DOHH2 (cell line): Measurements from ENCODE around the gene ACTR6.

Source experiments
- H3F3A ChIP-seq: fragments of 200-600 bp; sonication (generic), shearing (Covaris generic); 2 replicates; pipeline ENCODE4 v1.6.0; 2016; ENCODE audit warnings: antibody characterized with exemption, mild to moderate bottlenecking; ENCODE audit not compliant: control insufficient read depth, insufficient read depth
- H3K27ac ChIP-seq: fragments of 200-600 bp; sonication (generic); 2 replicates; pipeline ENCODE4 v1.5.1; 2014; ENCODE audit warnings: low read depth, mild to moderate bottlenecking, low read length, moderate library complexity
- H3K27me3 ChIP-seq: fragments of 200-600 bp; sonication (generic); 2 replicates; pipeline ENCODE4 v1.6.1; 2014; ENCODE audit warnings: mild to moderate bottlenecking, low read length, mixed read lengths; ENCODE audit not compliant: control insufficient read depth
- H3K36me3 ChIP-seq: fragments of 200-600 bp; sonication (generic); 2 replicates; pipeline ENCODE4 v1.6.1; 2014; ENCODE audit warnings: mild to moderate bottlenecking, low read length, moderate library complexity, mixed read lengths; ENCODE audit not compliant: control insufficient read depth
- H3K4me1 ChIP-seq: fragments of 200-600 bp; sonication (generic); 2 replicates; pipeline ENCODE4 v1.6.1; 2014; ENCODE audit warnings: mild to moderate bottlenecking, low read length, mixed read lengths; ENCODE audit not compliant: control insufficient read depth
- H3K4me2 ChIP-seq: fragments of 200-600 bp; sonication (generic); 2 replicates; pipeline ENCODE4 v1.6.0; 2014; ENCODE audit warnings: mild to moderate bottlenecking, low read length, moderate library complexity
- H3K4me3 ChIP-seq: fragments of 200-600 bp; sonication (generic); 2 replicates; pipeline ENCODE4 v1.5.1; 2014; ENCODE audit warnings: mild to moderate bottlenecking, low read length, mixed read lengths
- H3K79me2 ChIP-seq: fragments of 200-600 bp; sonication (generic); 2 replicates; pipeline ENCODE4 v1.6.1; 2014; ENCODE audit warnings: mild to moderate bottlenecking, low read length, mixed read lengths; ENCODE audit not compliant: control insufficient read depth
- H3K9me2 ChIP-seq: fragments of 200-600 bp; sonication (generic); replicated peaks from 2 replicates; pipeline ENCODE4 v1.6.1; 2014; ENCODE audit warnings: mild to moderate bottlenecking, low read length, mixed read lengths; ENCODE audit not compliant: control insufficient read depth
- H3K9me3 ChIP-seq: fragments of 200-600 bp; sonication (generic); 2 replicates; pipeline ENCODE4 v1.6.1; 2014; ENCODE audit warnings: antibody characterized with exemption, low read length, mixed read lengths; ENCODE audit not compliant: control insufficient read depth, insufficient read depth
- H4K20me1 ChIP-seq: fragments of 200-600 bp; sonication (generic); 2 replicates; pipeline ENCODE4 v1.6.0; 2014; ENCODE audit warnings: low read depth, mild to moderate bottlenecking, antibody characterized with exemption, low read length, moderate library complexity; ENCODE audit not compliant: control insufficient read depth, insufficient read depth
- CTCF ChIP-seq: fragments of 200-600 bp; sonication (generic); IDR thresholded peaks from one replicate; pipeline ENCODE4 v1.5.1; 2014; ENCODE audit warnings: antibody characterized with exemption, mild to moderate bottlenecking, low read depth, low read length; ENCODE audit not compliant: poor library complexity, severe bottlenecking
- EZH2phosphoT487 ChIP-seq: fragments of 200-600 bp; sonication (generic); IDR thresholded peaks from 2 replicates; pipeline ENCODE4 v1.6.1; 2017; ENCODE audit warnings: borderline replicate concordance, mild to moderate bottlenecking, antibody characterized with exemption, low read length, moderate library complexity, mixed read lengths

The ACTR6 gene

GRCh38 chr12:100164153-100164704 is 36.4 kb upstream of the ACTR6 start:
- no peak overlapping the region for H3K27ac ChIP-seq
- no peak for TF ChIP-seq CTCF
- TF ChIP-seq EZH2phosphoT487: no peak
- H3K4me3 ChIP-seq: no peak overlapping the region
- H3K79me2 ChIP-seq: no peaks in the 10 kb centered on the region
- no peaks in the 10 kb centered on the region for H3F3A ChIP-seq
- H3K9me2 ChIP-seq: no peaks in the 10 kb centered on the region
- H3K27me3 ChIP-seq: no peaks in the 10 kb centered on the region
- H3K9me3 ChIP-seq: no peaks in the 10 kb centered on the region
- H4K20me1 ChIP-seq: no peaks in the 10 kb centered on the region
- H3K4me1 ChIP-seq: no peaks in the 10 kb centered on the region
- H3K4me2 ChIP-seq: no peak overlapping the region; the same call in 1 of the 2 replicates
- no peaks in the 10 kb centered on the region for H3K36me3 ChIP-seq

GRCh38 chr12:100165356-100165755 is 35.3 kb upstream of the ACTR6 start:
- Histone ChIP-seq H3K4me1 (no peaks in the 10 kb centered on the region), H3K4me3 (no peak overlapping the region), H3K27me3 (no peaks in the 10 kb centered on the region), H3K9me3 (no peaks in the 10 kb centered on the region), H4K20me1 (no peaks in the 10 kb centered on the region), H3F3A (no peaks in the 10 kb centered on the region), H3K27ac (no peak overlapping the region), H3K9me2 (no peaks in the 10 kb centered on the region), H3K79me2 (no peaks in the 10 kb centered on the region), H3K36me3 (no peaks in the 10 kb centered on the region; the same call in 1 of the 2 replicates), H3K4me2 (no peak overlapping the region)
- TF ChIP-seq CTCF (no peak), EZH2phosphoT487 (no peak)

GRCh38 chr12:100166232-100166631 is 34.4 kb upstream of the ACTR6 start:
- H3K4me3 ChIP-seq: no peak overlapping the region
- no peaks in the 10 kb centered on the region for H3K9me3 ChIP-seq
- no peaks in the 10 kb centered on the region for H3K27me3 ChIP-seq
- no peaks in the 10 kb centered on the region for H4K20me1 ChIP-seq
- H3K9me2 ChIP-seq: no peaks in the 10 kb centered on the region
- no peaks in the 10 kb centered on the region for H3F3A ChIP-seq
- no peak overlapping the region for H3K27ac ChIP-seq
- no peaks in the 10 kb centered on the region for H3K4me1 ChIP-seq
- TF ChIP-seq CTCF (no peak), EZH2phosphoT487 (no peak)
- H3K36me3 ChIP-seq: no peaks in the 10 kb centered on the region; the same call in 1 of the 2 replicates
- no peaks in the 10 kb centered on the region for H3K79me2 ChIP-seq
- no peak overlapping the region for H3K4me2 ChIP-seq
